ENCODE results near the gene JARID2.

DNA sequence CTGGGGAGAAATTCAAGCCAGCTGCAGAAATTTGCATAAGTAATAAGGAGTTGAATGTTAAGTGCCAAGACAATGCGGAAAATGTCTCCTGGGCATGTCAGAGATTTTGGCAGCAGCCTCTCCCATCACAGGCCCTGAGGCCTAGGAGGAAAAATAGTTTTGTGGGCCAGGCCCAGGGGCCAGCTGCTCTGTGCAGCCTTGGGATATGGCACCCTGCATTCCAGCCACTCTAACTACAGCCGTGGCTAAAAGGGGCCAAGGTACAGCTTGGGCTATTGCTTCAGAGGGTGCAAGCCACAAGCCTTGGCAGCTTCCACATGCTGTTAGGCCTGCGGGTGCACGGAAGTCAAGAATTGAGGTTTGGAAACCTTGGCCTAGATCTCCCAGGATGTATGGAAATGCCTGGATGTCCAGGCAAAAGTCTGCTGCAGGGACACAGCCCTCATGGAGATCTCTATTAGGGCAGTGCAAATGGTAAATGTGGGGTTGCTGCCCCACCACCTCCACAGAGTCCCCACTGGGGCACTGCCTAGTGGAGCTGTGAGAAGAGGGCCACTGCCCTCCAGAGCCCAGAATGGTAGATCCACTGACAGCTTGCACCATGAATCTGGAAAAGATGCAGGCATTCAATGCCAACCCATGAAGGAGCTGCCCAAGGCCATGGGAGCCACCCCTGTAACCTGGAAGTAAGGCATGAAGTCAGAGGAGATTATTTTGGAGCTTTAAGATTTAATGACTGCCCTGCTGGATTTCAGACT, 290.5 kb downstream of the JARID2 start:
- TF ChIP-seq, protein P1, sequence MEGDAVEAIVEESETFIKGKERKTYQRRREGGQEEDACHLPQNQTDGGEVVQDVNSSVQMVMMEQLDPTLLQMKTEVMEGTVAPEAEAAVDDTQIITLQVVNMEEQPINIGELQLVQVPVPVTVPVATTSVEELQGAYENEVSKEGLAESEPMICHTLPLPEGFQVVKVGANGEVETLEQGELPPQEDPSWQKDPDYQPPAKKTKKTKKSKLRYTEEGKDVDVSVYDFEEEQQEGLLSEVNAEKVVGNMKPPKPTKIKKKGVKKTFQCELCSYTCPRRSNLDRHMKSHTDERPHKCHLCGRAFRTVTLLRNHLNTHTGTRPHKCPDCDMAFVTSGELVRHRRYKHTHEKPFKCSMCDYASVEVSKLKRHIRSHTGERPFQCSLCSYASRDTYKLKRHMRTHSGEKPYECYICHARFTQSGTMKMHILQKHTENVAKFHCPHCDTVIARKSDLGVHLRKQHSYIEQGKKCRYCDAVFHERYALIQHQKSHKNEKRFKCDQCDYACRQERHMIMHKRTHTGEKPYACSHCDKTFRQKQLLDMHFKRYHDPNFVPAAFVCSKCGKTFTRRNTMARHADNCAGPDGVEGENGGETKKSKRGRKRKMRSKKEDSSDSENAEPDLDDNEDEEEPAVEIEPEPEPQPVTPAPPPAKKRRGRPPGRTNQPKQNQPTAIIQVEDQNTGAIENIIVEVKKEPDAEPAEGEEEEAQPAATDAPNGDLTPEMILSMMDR (IDR thresholded peaks at IDR 0.05), result no peak
- TF ChIP-seq POLR2A (IDR thresholded peaks at IDR 0.05), result no peak

All from Peyer's patch (tissue), 4 donors.